ENCODE data around the gene SRPX. TPM values are rescaled to one million over a fixed set of nuclear protein-coding genes. Genes with fewer than 3 reads are reported as not detected.

Gene SRPX
- total RNA-seq, 1 donor from 2014 or later: 20.6 TPM

- Histone ChIP-seq H3K36me3 (ENCODE audit: control insufficient read depth, insufficient read depth, low read length) (no peaks in the 10 kb centered on the region), H3K27me3 (ENCODE audit: control insufficient read depth, insufficient read depth, low read length) (no peaks in the 10 kb centered on the region), H3K4me3 (ENCODE audit: low read depth, low read length) (no peak overlapping the region)
- no peak for DNase-seq (ENCODE audit: low read depth)
- TF ChIP-seq CTCF (IDR thresholded peaks at IDR 0.05; ENCODE audit: insufficient read depth, low read length, poor library complexity, severe bottlenecking): no peak
Observed at GRCh38 chrX:38232079-38232686, 11.5 kb upstream of the SRPX start.

GRCh38 chrX:38225093-38225492 is 4.4 kb upstream of the SRPX start:
- H3K27me3 ChIP-seq (ENCODE audit: control insufficient read depth, insufficient read depth, low read length): no peaks in the 10 kb centered on the region
- DNase-seq (ENCODE audit: low read depth): no peak
- TF ChIP-seq CTCF (IDR thresholded peaks at IDR 0.05; ENCODE audit: insufficient read depth, low read length, poor library complexity, severe bottlenecking): no peak
- H3K36me3 ChIP-seq (ENCODE audit: control insufficient read depth, insufficient read depth, low read length): no peaks in the 10 kb centered on the region
- H3K4me3 ChIP-seq (ENCODE audit: low read depth, low read length): no peak overlapping the region

GRCh38 chrX:38224160-38224559 is 3.5 kb upstream of the SRPX start:
- no peaks in the 10 kb centered on the region for H3K27me3 ChIP-seq (ENCODE audit: control insufficient read depth, insufficient read depth, low read length)
- no peak for TF ChIP-seq CTCF (IDR thresholded peaks at IDR 0.05; ENCODE audit: insufficient read depth, low read length, poor library complexity, severe bottlenecking)
- DNase-seq (ENCODE audit: low read depth): no peak
- no peaks in the 10 kb centered on the region for H3K36me3 ChIP-seq (ENCODE audit: control insufficient read depth, insufficient read depth, low read length)
- H3K4me3 ChIP-seq (ENCODE audit: low read depth, low read length): no peak overlapping the region

GRCh38 chrX:38221391-38221929 is 789 bp upstream of the SRPX start:
- Histone ChIP-seq H3K36me3 (ENCODE audit: control insufficient read depth, insufficient read depth, low read length) (no peaks in the 10 kb centered on the region), H3K4me3 (ENCODE audit: low read depth, low read length) (no peak overlapping the region), H3K27me3 (ENCODE audit: control insufficient read depth, insufficient read depth, low read length) (no peaks in the 10 kb centered on the region)
- DNase-seq (ENCODE audit: low read depth): no peak
- no peak for TF ChIP-seq CTCF (IDR thresholded peaks at IDR 0.05; ENCODE audit: insufficient read depth, low read length, poor library complexity, severe bottlenecking)

- DNase-seq (ENCODE audit: low read depth): no peak
- Histone ChIP-seq H3K4me3 (ENCODE audit: low read depth, low read length) (peak overlapping the region; percentile 46), H3K27me3 (ENCODE audit: control insufficient read depth, insufficient read depth, low read length) (no peaks in the 10 kb centered on the region), H3K36me3 (ENCODE audit: control insufficient read depth, insufficient read depth, low read length) (no peaks in the 10 kb centered on the region)
- TF ChIP-seq CTCF (IDR thresholded peaks at IDR 0.05; ENCODE audit: insufficient read depth, low read length, poor library complexity, severe bottlenecking): peak; percentile 31
Observed at GRCh38 chrX:38220024-38220414, 652 bp downstream of the SRPX start.

GRCh38 chrX:38216642-38217041 is 4.0 kb downstream of the SRPX start:
- no peak for DNase-seq (ENCODE audit: low read depth)
- Histone ChIP-seq H3K4me3 (ENCODE audit: low read depth, low read length) (no peak overlapping the region), H3K36me3 (ENCODE audit: control insufficient read depth, insufficient read depth, low read length) (no peaks in the 10 kb centered on the region), H3K27me3 (ENCODE audit: control insufficient read depth, insufficient read depth, low read length) (no peaks in the 10 kb centered on the region)
- no peak for TF ChIP-seq CTCF (IDR thresholded peaks at IDR 0.05; ENCODE audit: insufficient read depth, low read length, poor library complexity, severe bottlenecking)
